ENCODE measurements around the gene GJA4. TPM values are rescaled to one million over a fixed set of nuclear protein-coding genes. Genes with fewer than 3 reads are reported as not detected.

GJA4 gene
- polyA plus RNA-seq, 1 donor from 2014 or later = not detected

DNA sequence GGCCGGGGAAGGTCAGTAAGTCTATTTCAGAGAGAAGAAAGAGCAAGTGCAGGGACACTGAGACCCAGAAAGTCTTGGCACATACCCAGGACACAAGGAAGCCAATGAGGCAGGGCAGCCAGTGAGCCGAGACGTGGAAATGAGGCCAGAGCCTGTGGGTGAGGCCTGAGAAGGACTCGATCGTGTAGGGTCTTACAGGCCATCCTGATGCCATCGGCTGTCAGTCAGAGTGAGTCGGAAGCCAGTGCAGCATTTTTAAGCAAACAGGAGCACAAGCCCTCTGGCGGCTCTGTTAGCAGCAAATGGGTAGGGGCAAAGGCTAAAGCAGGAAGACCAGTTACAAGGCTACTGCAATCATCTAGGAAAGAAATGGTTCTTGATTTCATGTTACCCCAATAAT, 17.8 kb upstream of the GJA4 start:
- H4K20me1 ChIP-seq (ENCODE audit: insufficient read depth) = no peaks in the 10 kb centered on the region
- H3K27ac ChIP-seq (ENCODE audit: low read length) = no peak overlapping the region
- H3F3A ChIP-seq (ENCODE audit: insufficient read depth, low read length, poor library complexity, severe bottlenecking) = no peaks in the 10 kb centered on the region
- no peaks in the 10 kb centered on the region for H3K9me2 ChIP-seq (ENCODE audit: insufficient read depth, low read length)
- no peak overlapping the region for H3K4me3 ChIP-seq (ENCODE audit: low read length)
- no peak overlapping the region for H3K9ac ChIP-seq (ENCODE audit: low read length)
- H3K9me3 ChIP-seq (ENCODE audit: low read length) = no peaks in the 10 kb centered on the region
- H3K79me2 ChIP-seq (replicated peaks; ENCODE audit: insufficient read depth, low read length) = no peaks in the 10 kb centered on the region
- peaks cover 6% of the 10 kb centered on the region for H3K27me3 ChIP-seq (ENCODE audit: insufficient read depth, low read depth, low read length)
- H3K36me3 ChIP-seq (ENCODE audit: insufficient read depth, low read length) = no peaks in the 10 kb centered on the region
- no peak for TF ChIP-seq TAF1 (IDR thresholded peaks at IDR 0.05; ENCODE audit: low read depth)
- no peak for TF ChIP-seq POLR2AphosphoS5 (IDR thresholded peaks at IDR 0.05)
- TF ChIP-seq, protein P1, sequence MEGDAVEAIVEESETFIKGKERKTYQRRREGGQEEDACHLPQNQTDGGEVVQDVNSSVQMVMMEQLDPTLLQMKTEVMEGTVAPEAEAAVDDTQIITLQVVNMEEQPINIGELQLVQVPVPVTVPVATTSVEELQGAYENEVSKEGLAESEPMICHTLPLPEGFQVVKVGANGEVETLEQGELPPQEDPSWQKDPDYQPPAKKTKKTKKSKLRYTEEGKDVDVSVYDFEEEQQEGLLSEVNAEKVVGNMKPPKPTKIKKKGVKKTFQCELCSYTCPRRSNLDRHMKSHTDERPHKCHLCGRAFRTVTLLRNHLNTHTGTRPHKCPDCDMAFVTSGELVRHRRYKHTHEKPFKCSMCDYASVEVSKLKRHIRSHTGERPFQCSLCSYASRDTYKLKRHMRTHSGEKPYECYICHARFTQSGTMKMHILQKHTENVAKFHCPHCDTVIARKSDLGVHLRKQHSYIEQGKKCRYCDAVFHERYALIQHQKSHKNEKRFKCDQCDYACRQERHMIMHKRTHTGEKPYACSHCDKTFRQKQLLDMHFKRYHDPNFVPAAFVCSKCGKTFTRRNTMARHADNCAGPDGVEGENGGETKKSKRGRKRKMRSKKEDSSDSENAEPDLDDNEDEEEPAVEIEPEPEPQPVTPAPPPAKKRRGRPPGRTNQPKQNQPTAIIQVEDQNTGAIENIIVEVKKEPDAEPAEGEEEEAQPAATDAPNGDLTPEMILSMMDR (IDR thresholded peaks at IDR 0.05; ENCODE audit: poor library complexity, severe bottlenecking) = no peak
- H2AFZ ChIP-seq (ENCODE audit: low read depth, low read length) = no peak overlapping the region
- no peak overlapping the region for H3K4me2 ChIP-seq (ENCODE audit: low read length)

DNA sequence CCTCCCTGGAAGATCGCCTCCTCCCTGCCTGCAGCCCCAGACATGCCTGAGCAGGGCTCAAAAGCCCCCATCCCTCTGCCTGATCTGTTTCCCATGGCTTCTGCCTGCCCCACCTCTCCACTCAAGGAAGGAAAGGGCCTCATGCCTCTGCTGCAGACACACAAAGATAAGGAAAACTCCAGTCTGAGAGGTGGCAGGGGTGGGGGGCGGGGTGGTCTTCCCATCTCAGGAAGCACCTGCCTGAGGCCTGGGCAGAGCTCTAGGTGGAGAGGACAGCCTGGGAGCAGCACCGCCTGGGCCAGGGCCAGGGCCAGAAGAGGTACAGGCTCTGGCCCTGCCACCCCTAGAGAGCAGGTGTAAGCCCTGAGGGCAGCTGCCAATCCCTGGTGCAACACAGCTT, 15.9 kb upstream of the GJA4 start:
- Histone ChIP-seq H3K36me3 (ENCODE audit: insufficient read depth, low read length) (no peaks in the 10 kb centered on the region), H2AFZ (ENCODE audit: low read depth, low read length) (no peak overlapping the region), H3K27me3 (ENCODE audit: insufficient read depth, low read depth, low read length) (peaks cover 25% of the 10 kb centered on the region), H4K20me1 (ENCODE audit: insufficient read depth) (no peaks in the 10 kb centered on the region), H3F3A (ENCODE audit: insufficient read depth, low read length, poor library complexity, severe bottlenecking) (no peaks in the 10 kb centered on the region), H3K4me2 (ENCODE audit: low read length) (no peak overlapping the region), H3K27ac (ENCODE audit: low read length) (no peak overlapping the region), H3K4me3 (ENCODE audit: low read length) (no peak overlapping the region), H3K9me2 (ENCODE audit: insufficient read depth, low read length) (no peaks in the 10 kb centered on the region), H3K9me3 (ENCODE audit: low read length) (no peaks in the 10 kb centered on the region), H3K79me2 (replicated peaks; ENCODE audit: insufficient read depth, low read length) (no peaks in the 10 kb centered on the region), H3K9ac (ENCODE audit: low read length) (no peak overlapping the region)
- no peak for TF ChIP-seq TAF1 (IDR thresholded peaks at IDR 0.05; ENCODE audit: low read depth)
- TF ChIP-seq MXI1 (conservative IDR thresholded peaks at IDR 0.05; ENCODE audit: poor library complexity, severe bottlenecking) = no peak
- TF ChIP-seq, protein P1 (IDR thresholded peaks at IDR 0.05; ENCODE audit: poor library complexity, severe bottlenecking) = no peak
- no peak for TF ChIP-seq SMC3 (conservative IDR thresholded peaks at IDR 0.05; ENCODE audit: poor library complexity)
- no peak for TF ChIP-seq EP300 (conservative IDR thresholded peaks at IDR 0.05; ENCODE audit: poor library complexity, severe bottlenecking)
- TF ChIP-seq RAD21 (conservative IDR thresholded peaks at IDR 0.05) = no peak
- TF ChIP-seq EZH2 (IDR thresholded peaks at IDR 0.05; ENCODE audit: borderline replicate concordance, insufficient read depth, low read length, poor library complexity, severe bottlenecking) = no peak
- TF ChIP-seq POLR2AphosphoS5 (IDR thresholded peaks at IDR 0.05) = no peak
- no peak for TF ChIP-seq REST (IDR thresholded peaks at IDR 0.05; ENCODE audit: borderline replicate concordance)

Data from neural cell (in vitro differentiated cells).